NT2/D1 (cell line): Measurements from ENCODE around the gene RNF14.

ENCODE experiments used
- YY1 ChIP-seq: IDR thresholded peaks from 2 replicates; pipeline ENCODE4 v1.6.1; 2011; ENCODE audit not compliant: insufficient read length, insufficient read depth
- ZNF274 ChIP-seq: IDR thresholded peaks from 2 replicates; pipeline ENCODE4 v1.6.1; 2011; ENCODE audit warnings: mild to moderate bottlenecking, low read depth, low read length

- no peak for TF ChIP-seq YY1
- TF ChIP-seq ZNF274: no peak
Measured at GRCh38 chr5:141997358-141997960, 28.6 kb downstream of the RNF14 start.
